CD14-positive monocyte (primary cell): Measurements from ENCODE around the gene GRHPR. TPM values are rescaled to one million over a fixed set of nuclear protein-coding genes. Genes with fewer than 3 reads are reported as not detected.

Source experiments
- DNase-seq, 3 donors: peaks; one replicate each; pipeline ENCODE4 v3.0.0-alpha.2; 2011 to 2022
- H2AFZ ChIP-seq: 2 replicates; pipeline ENCODE4 v1.6.0; 2012; ENCODE audit warnings: mild to moderate bottlenecking, low read depth, low read length, inconsistent platforms; ENCODE audit not compliant: insufficient read depth, poor library complexity, severe bottlenecking
- H3K27ac ChIP-seq, 2 donors: 1 replicate in 1 of 2; 2 replicates in 1 of 2; pipeline ENCODE4 v1.5.1; 2012 to 2013; ENCODE audit warnings: low read length in 2 of 2, control low read depth in 1 of 2, inconsistent platforms in 1 of 2, low read depth in 1 of 2, mild to moderate bottlenecking in 1 of 2
- H3K27me3 ChIP-seq, 2 donors: one replicate each; pipeline versions ENCODE4 v1.6.0 to v1.6.1; 2011 to 2013; ENCODE audit warnings: low read length in 2 of 2; ENCODE audit not compliant: control insufficient read depth in 2 of 2, insufficient read depth in 2 of 2
- H3K36me3 ChIP-seq, 2 donors: replicated peaks in 1 of 2; 1 replicate in 1 of 2; 2 replicates in 1 of 2; pipeline versions ENCODE4 v1.5.1 to v1.6.1; 2012 to 2013; ENCODE audit warnings: low read length in 2 of 2, control low read depth in 1 of 2, inconsistent platforms in 1 of 2, mild to moderate bottlenecking in 1 of 2; ENCODE audit not compliant: insufficient read depth in 2 of 2, control insufficient read depth in 1 of 2
- H3K4me1 ChIP-seq, 2 donors: 1 replicate in 1 of 2; 2 replicates in 1 of 2; pipeline versions ENCODE4 v1.5.1 to v1.6.1; 2012 to 2013; ENCODE audit warnings: low read length in 2 of 2, control low read depth in 1 of 2, inconsistent platforms in 1 of 2, mild to moderate bottlenecking in 1 of 2, moderate library complexity in 1 of 2; ENCODE audit not compliant: insufficient read depth in 2 of 2, control insufficient read depth in 1 of 2
- H3K4me2 ChIP-seq: replicated peaks from 2 replicates; pipeline ENCODE3; 2012; ENCODE audit warnings: low read length, moderate library complexity, mild to moderate bottlenecking; ENCODE audit not compliant: poor library complexity, severe bottlenecking; ENCODE audit errors: extremely low read depth
- H3K4me3 ChIP-seq, 3 experiments: fragments of 200-600 bp in 1 of 3; sonication (generic) in 1 of 3; replicated peaks in 1 of 3; 1 replicate in 2 of 3; 2 replicates in 1 of 3; pipeline ENCODE4 v1.5.1; 2011 to 2013; ENCODE audit warnings: low read length in 3 of 3, mild to moderate bottlenecking in 3 of 3, control low read depth in 2 of 3, low read depth in 2 of 3, inconsistent platforms in 1 of 3, moderate library complexity in 1 of 3
- H3K79me2 ChIP-seq: 2 replicates; pipeline ENCODE4 v1.6.0; 2012; ENCODE audit warnings: mild to moderate bottlenecking, control low read depth, inconsistent platforms, low read length, moderate library complexity; ENCODE audit not compliant: insufficient read depth
- H3K9ac ChIP-seq: 2 replicates; pipeline ENCODE4 v1.6.0; 2017; ENCODE audit warnings: low read length, mild to moderate bottlenecking; ENCODE audit not compliant: insufficient read depth, poor library complexity, severe bottlenecking
- H3K9me3 ChIP-seq, 2 donors: replicated peaks in 1 of 2; 1 replicate in 1 of 2; 2 replicates in 1 of 2; pipeline versions ENCODE4 v1.5.1 to v1.6.1; 2012 to 2013; ENCODE audit warnings: low read length in 2 of 2, control low read depth in 1 of 2; ENCODE audit not compliant: control insufficient read depth in 1 of 2, insufficient read depth in 1 of 2
- H4K20me1 ChIP-seq: 2 replicates; pipeline ENCODE4 v1.6.0; 2012; ENCODE audit warnings: mild to moderate bottlenecking, low read length, control low read depth, moderate library complexity; ENCODE audit not compliant: insufficient read depth
- H3K27ac Mint-ChIP-seq, 7 donors: one replicate each; pipeline ENCODE4 v1.8.0; 2020; ENCODE audit warnings: mild to moderate bottlenecking in 7 of 7, mixed read lengths in 7 of 7, moderate library complexity in 6 of 7, inconsistent platforms in 2 of 7
- H3K27me3 Mint-ChIP-seq, 3 donors: one replicate each; pipeline ENCODE4 v1.8.0; 2021 to 2022; ENCODE audit warnings: low read depth in 3 of 3, mild to moderate bottlenecking in 3 of 3, mixed read lengths in 3 of 3, moderate library complexity in 3 of 3, inconsistent platforms in 1 of 3
- H3K36me3 Mint-ChIP-seq, 2 donors: one replicate each; pipeline ENCODE4 v1.8.0; 2020; ENCODE audit warnings: mixed read lengths in 2 of 2, inconsistent platforms in 1 of 2, mild to moderate bottlenecking in 1 of 2
- H3K4me1 Mint-ChIP-seq: one replicate; pipeline ENCODE4 v1.8.0; 2020; ENCODE audit warnings: mild to moderate bottlenecking, mixed read lengths
- H3K4me3 Mint-ChIP-seq, 2 donors: one replicate each; pipeline ENCODE4 v1.8.0; 2020; ENCODE audit warnings: mild to moderate bottlenecking in 2 of 2, mixed read lengths in 2 of 2, moderate library complexity in 1 of 2
- H3K9me3 Mint-ChIP-seq, 7 donors: one replicate each; pipeline ENCODE4 v1.8.0; 2020 to 2022; ENCODE audit warnings: mixed read lengths in 7 of 7, mild to moderate bottlenecking in 6 of 7, moderate library complexity in 6 of 7, inconsistent platforms in 2 of 7
- WGBS: methylation state at CpG from one replicate; pipeline ENCODE4 v1.1.5; 2013; ENCODE audit warnings: missing lambda C conversion rate; ENCODE audit not compliant: insufficient coverage; 5-methylcytosine and 5-hydroxymethylcytosine counted together
- intact Hi-C, 2 donors: fragments of 100-400 bp; cut with micrococcal nuclease; formaldehyde crosslinking; loops; one replicate each; pipeline versions ENCODE4 v1.15.0 to v1.15.1; 2023
- polyA plus RNA-seq, 3 donors: library from polyadenylated mRNA; depleted of rRNA in 1 of 3; unstranded in 2 of 3; stranded (reverse) in 1 of 3; fragments of 300-500 nt in 2 of 3; fragments of >200 nt in 1 of 3; fragmentation: Illumina TruSeq in 2 of 3; gene quantifications; 1 replicate in 2 of 3; 2 replicates in 1 of 3; pipeline ENCODE4 v1.2.3, GENCODE V29; 2012 to 2021
- TF ChIP-seq, protein P1 (sequence below): fragments of 200-600 bp; IDR thresholded peaks from one replicate; pipeline ENCODE4 v1.8.0; 2022; ENCODE audit warnings: antibody characterized with exemption, mild to moderate bottlenecking

Gene GRHPR
- polyA plus RNA-seq, 3 donors: 73.8 to 96.6 (median 80.9) TPM

DNA sequence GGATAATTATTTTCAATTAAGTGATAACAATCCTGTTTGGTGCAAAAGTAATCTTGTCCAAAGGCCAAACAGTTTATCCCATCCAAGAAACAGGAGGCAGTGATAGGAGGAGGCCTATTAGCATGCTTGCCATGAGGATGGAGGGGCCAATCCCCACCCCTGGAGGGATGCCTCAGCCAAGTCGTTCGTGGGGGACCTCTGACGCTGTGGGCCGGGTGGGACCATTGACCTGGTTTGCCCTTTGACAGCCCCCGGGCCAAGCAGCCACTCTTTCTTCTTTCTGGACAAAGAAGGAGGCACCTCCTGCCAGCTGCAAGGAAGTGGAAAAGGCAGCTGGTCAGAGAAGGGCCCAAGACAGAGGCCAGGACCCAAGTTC, 39.5 kb upstream of the GRHPR start:
- Histone ChIP-seq H2AFZ (no peak overlapping the region), H4K20me1 (no peaks in the 10 kb centered on the region), H3K9ac (no peak overlapping the region), H3K4me2 (no peak overlapping the region), H3K27me3 (no peaks in the 10 kb centered on the region), H3K79me2 (no peaks in the 10 kb centered on the region), H3K4me3 (no peak overlapping the region), H3K36me3 (no peaks in the 10 kb centered on the region), H3K4me1 (no peaks in the 10 kb centered on the region), H3K27ac (no peak overlapping the region), H3K9me3 (no peaks in the 10 kb centered on the region)
- TF ChIP-seq, protein P1, sequence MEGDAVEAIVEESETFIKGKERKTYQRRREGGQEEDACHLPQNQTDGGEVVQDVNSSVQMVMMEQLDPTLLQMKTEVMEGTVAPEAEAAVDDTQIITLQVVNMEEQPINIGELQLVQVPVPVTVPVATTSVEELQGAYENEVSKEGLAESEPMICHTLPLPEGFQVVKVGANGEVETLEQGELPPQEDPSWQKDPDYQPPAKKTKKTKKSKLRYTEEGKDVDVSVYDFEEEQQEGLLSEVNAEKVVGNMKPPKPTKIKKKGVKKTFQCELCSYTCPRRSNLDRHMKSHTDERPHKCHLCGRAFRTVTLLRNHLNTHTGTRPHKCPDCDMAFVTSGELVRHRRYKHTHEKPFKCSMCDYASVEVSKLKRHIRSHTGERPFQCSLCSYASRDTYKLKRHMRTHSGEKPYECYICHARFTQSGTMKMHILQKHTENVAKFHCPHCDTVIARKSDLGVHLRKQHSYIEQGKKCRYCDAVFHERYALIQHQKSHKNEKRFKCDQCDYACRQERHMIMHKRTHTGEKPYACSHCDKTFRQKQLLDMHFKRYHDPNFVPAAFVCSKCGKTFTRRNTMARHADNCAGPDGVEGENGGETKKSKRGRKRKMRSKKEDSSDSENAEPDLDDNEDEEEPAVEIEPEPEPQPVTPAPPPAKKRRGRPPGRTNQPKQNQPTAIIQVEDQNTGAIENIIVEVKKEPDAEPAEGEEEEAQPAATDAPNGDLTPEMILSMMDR: no peak
- 96% methylated on average over 5 of the region's 5 CpGs for WGBS
- DNase-seq: no peak
- intact Hi-C loops: no loop called here
- Mint-ChIP-seq H3K9me3 (peaks cover 0 to 3% (median 0%) of the 10 kb centered on the region in 7 donors), H3K27ac (no peak overlapping the region), H3K4me1 (no peaks in the 10 kb centered on the region), H3K36me3 (no peaks in the 10 kb centered on the region), H3K27me3 (peaks cover 0 to 2% (median 0%) of the 10 kb centered on the region in 3 donors), H3K4me3 (no peak overlapping the region)

DNA sequence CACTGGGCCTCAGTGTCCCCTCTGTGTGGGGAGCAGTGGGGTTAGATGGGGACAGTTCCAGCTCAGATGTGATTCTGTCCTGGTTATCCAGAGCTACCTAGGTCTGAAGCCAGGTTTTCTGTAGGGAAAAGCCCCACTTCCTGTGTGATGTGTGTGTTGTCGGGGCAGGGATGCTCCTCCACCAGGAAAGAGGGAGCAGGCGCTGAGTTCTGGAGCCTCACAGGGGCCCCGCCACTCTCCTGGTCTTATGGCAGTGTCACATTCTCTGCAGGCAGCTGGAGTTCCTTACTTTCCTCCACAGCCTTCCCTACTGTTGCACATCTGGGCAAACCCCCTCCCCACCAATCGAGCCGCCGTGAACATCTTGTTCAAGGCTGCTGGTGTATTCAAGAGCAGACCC, 39.1 kb upstream of the GRHPR start:
- Mint-ChIP-seq H3K4me1 (no peaks in the 10 kb centered on the region), H3K36me3 (no peaks in the 10 kb centered on the region), H3K4me3 (no peak overlapping the region), H3K9me3 (peaks cover 0 to 3% (median 0%) of the 10 kb centered on the region in 7 donors), H3K27me3 (peaks cover 0 to 2% (median 0%) of the 10 kb centered on the region in 3 donors), H3K27ac (no peak overlapping the region)
- Histone ChIP-seq H3K27ac (no peak overlapping the region), H3K4me3 (no peak overlapping the region), H3K27me3 (no peaks in the 10 kb centered on the region), H3K4me1 (no peaks in the 10 kb centered on the region), H3K9me3 (no peaks in the 10 kb centered on the region), H3K36me3 (no peaks in the 10 kb centered on the region), H3K79me2 (no peaks in the 10 kb centered on the region), H2AFZ (no peak overlapping the region), H4K20me1 (no peaks in the 10 kb centered on the region), H3K4me2 (no peak overlapping the region), H3K9ac (no peak overlapping the region)
- TF ChIP-seq, protein P1: no peak
- intact Hi-C loops: no loop called here
- WGBS: 79% methylated on average over 2 of the region's 6 CpGs
- no peak for DNase-seq
